PC-9 (cell line): Measurements from ENCODE around the gene MGAT5. TPM values are rescaled to one million over a fixed set of nuclear protein-coding genes. Genes with fewer than 3 reads are reported as not detected.

ENCODE experiments used
- BruUV-seq: library from RNA; stranded (reverse); fragments of 400-500 nt; replicated peaks from 2 replicates; lab custom pipeline; 2021; lab: Mats Ljungman, UMichigan
- CTCF ChIA-PET: fragments of 300-600 bp; sonication (Branson Sonifier 250); formaldehyde crosslinking; loops from one replicate; lab custom pipeline; 2022; ENCODE audit warnings: antibody characterized with exemption; lab: Charles Lee
- POLR2A ChIA-PET: fragments of 300-600 bp; sonication (Branson Sonifier 250); formaldehyde crosslinking; loops from one replicate; lab custom pipeline; 2022; ENCODE audit warnings: antibody characterized with exemption; ENCODE audit not compliant: unreplicated experiment; lab: Charles Lee
- DNase-seq, 2 experiments: peaks; one replicate each; pipeline versions ENCODE4 v3.0.0 to v3.0.0-alpha.2; 2015 to 2022; ENCODE audit warnings: mixed read lengths in 1 of 2
- H2AFZ ChIP-seq: fragments of 200-600 bp; sonication (generic); 2 replicates; pipeline ENCODE4 v1.8.1; 2017; ENCODE audit warnings: antibody characterized with exemption
- H3F3A ChIP-seq: fragments of 200-600 bp; sonication (generic); 2 replicates; pipeline ENCODE4 v1.8.1; 2017; ENCODE audit warnings: antibody characterized with exemption, mild to moderate bottlenecking, low read depth; ENCODE audit not compliant: insufficient read depth
- H3K27ac ChIP-seq: fragments of 200-600 bp; sonication (generic); 2 replicates; pipeline ENCODE4 v1.6.1; 2016; ENCODE audit warnings: mixed run types
- H3K27me3 ChIP-seq: fragments of 200-600 bp; sonication (generic); 2 replicates; pipeline ENCODE4 v1.6.1; 2016; ENCODE audit warnings: low read depth, mixed run types; ENCODE audit not compliant: insufficient read depth
- H3K36me3 ChIP-seq: fragments of 200-600 bp; sonication (generic); 2 replicates; pipeline ENCODE4 v1.6.1; 2016; ENCODE audit warnings: low read depth, mixed run types
- H3K4me1 ChIP-seq: fragments of 200-600 bp; sonication (generic); replicated peaks from 2 replicates; pipeline ENCODE4 v1.6.1; 2016; ENCODE audit warnings: mixed run types; ENCODE audit not compliant: insufficient read depth
- H3K4me2 ChIP-seq: fragments of 200-600 bp; sonication (generic); 2 replicates; pipeline ENCODE4 v1.6.1; 2017; ENCODE audit warnings: mixed run types
- H3K4me3 ChIP-seq: fragments of 200-600 bp; sonication (generic); 2 replicates; pipeline ENCODE4 v1.6.1; 2016; ENCODE audit warnings: mixed run types
- H3K79me2 ChIP-seq: fragments of 200-600 bp; sonication (generic); 2 replicates; pipeline ENCODE4 v1.6.1; 2017; ENCODE audit warnings: low read depth, mixed run types
- H3K9me2 ChIP-seq: fragments of 200-600 bp; sonication (generic); 2 replicates; pipeline ENCODE4 v1.8.1; 2017; ENCODE audit warnings: mild to moderate bottlenecking; ENCODE audit not compliant: insufficient read depth
- H3K9me3 ChIP-seq: fragments of 200-600 bp; sonication (generic); 2 replicates; pipeline ENCODE4 v1.8.1; 2016; ENCODE audit warnings: low read depth; ENCODE audit not compliant: insufficient read depth
- H4K20me1 ChIP-seq: fragments of 200-600 bp; sonication (generic); 2 replicates; pipeline ENCODE4 v1.8.1; 2017; ENCODE audit not compliant: insufficient read depth
- EZH2 ChIP-seq: fragments of 200-600 bp; sonication (generic); IDR thresholded peaks from 2 replicates; pipeline ENCODE4 v1.8.0; 2017; ENCODE audit warnings: antibody characterized with exemption, low read depth
- intact Hi-C: fragments of 100-400 bp; cut with micrococcal nuclease; formaldehyde crosslinking; loops from one replicate; pipeline ENCODE4 v1.10.0; 2022; ENCODE audit not compliant: unreplicated experiment
- total RNA-seq: library from RNA; stranded (reverse); gene quantifications from 2 replicates; pipeline ENCODE4 v1.2.3, GENCODE V29; 2021
- TF ChIP-seq, protein P1 (sequence below): fragments of 200-600 bp; sonication (generic); conservative IDR thresholded peaks from 2 replicates; pipeline ENCODE4 v1.6.1; 2017; ENCODE audit warnings: mixed run types, antibody characterized with exemption, mild to moderate bottlenecking, moderate library complexity

Gene MGAT5
- total RNA-seq, 1 experiment from 2014 or later, result 33.5 TPM

DNA sequence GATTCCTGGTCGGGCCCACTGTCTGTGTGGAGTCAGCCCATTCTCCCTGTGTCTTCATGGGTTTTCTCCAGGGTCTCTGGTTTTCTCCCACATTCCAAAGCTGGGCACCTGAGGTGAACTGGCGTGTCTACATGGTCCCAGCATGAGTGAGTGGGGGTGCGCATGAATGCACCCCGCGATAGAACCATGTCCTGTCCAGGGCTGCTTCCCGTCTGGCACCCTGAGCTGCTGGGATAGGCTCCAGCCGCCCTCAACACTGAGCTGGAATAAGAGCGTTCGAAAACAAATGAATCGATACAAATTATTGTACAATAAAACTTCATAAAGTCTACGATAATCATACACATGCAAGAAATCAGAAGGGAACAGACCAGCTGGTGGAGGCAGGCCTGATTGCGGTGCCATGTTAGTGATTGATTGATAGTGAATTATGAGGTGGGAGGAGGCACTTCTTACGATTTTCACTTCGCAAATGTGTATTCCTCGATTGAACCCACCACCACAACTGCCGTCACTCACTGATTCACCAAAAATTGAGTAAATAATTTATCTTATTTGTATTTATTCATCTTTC is 186.6 kb downstream of the MGAT5 start:
- ChIA-PET POLR2A (no interaction called here), CTCF (no interaction called here)
- H3K36me3 ChIP-seq, result no peaks in the 10 kb centered on the region
- no peak for TF ChIP-seq EZH2
- TF ChIP-seq, protein P1, sequence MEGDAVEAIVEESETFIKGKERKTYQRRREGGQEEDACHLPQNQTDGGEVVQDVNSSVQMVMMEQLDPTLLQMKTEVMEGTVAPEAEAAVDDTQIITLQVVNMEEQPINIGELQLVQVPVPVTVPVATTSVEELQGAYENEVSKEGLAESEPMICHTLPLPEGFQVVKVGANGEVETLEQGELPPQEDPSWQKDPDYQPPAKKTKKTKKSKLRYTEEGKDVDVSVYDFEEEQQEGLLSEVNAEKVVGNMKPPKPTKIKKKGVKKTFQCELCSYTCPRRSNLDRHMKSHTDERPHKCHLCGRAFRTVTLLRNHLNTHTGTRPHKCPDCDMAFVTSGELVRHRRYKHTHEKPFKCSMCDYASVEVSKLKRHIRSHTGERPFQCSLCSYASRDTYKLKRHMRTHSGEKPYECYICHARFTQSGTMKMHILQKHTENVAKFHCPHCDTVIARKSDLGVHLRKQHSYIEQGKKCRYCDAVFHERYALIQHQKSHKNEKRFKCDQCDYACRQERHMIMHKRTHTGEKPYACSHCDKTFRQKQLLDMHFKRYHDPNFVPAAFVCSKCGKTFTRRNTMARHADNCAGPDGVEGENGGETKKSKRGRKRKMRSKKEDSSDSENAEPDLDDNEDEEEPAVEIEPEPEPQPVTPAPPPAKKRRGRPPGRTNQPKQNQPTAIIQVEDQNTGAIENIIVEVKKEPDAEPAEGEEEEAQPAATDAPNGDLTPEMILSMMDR, result no peak
- H3K9me2 ChIP-seq, result no peaks in the 10 kb centered on the region
- H4K20me1 ChIP-seq, result no peaks in the 10 kb centered on the region
- no peak overlapping the region for H2AFZ ChIP-seq
- DNase-seq, result no peak
- no peaks in the 10 kb centered on the region for H3K9me3 ChIP-seq
- intact Hi-C loops, result no loop called here
- H3K4me2 ChIP-seq, result no peak overlapping the region
- no peaks in the 10 kb centered on the region for H3F3A ChIP-seq
- no peaks in the 10 kb centered on the region for H3K27me3 ChIP-seq
- no peak overlapping the region for H3K27ac ChIP-seq
- H3K4me3 ChIP-seq, result no peak overlapping the region
- BruUV-seq, result no TSS peak
- H3K4me1 ChIP-seq, result no peaks in the 10 kb centered on the region
- no peaks in the 10 kb centered on the region for H3K79me2 ChIP-seq

DNA sequence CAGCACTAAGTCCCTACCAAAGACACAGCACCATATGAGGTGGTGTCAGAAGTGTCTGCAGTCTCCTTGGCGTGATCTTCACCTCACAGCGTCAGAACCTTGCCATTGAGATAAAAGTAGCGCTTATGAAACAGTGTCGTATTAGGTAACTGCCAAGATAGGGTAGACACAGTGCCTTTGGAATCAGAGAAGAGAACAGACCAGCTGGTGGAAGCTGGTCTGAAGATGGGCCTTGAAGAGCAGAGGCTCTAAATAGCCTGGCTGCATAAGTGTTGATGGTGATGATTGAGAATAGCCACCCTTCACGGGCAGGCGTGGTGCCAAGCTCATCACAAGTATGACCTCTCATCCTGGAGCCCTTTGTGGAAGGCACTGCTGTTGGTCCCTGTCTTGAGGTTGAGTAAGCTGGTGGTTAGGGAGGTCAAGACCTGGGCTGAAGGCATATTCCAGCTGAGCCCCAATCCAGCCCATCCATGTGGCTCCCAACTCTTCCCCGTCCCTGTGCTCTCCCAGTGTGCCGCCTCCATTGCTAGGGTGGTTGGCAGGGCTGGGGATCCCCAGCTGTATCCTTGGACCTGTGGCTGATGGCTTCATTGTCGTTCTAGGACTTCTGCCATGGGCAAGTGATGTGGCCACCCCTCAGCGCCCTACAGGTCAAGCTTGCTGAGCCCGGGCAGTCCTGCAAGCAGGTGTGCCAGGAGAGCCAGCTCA is 187.4 kb downstream of the MGAT5 start:
- Histone ChIP-seq H4K20me1 (no peaks in the 10 kb centered on the region), H3K4me2 (no peak overlapping the region), H3F3A (no peaks in the 10 kb centered on the region), H3K36me3 (no peaks in the 10 kb centered on the region), H3K27me3 (no peaks in the 10 kb centered on the region), H3K4me1 (0 out of 2 replicates have a peak, but pooled peaks cover 3% of the 10 kb centered on the region), H3K79me2 (no peaks in the 10 kb centered on the region), H3K4me3 (no peak overlapping the region), H3K9me2 (no peaks in the 10 kb centered on the region), H3K9me3 (no peaks in the 10 kb centered on the region), H3K27ac (no peak overlapping the region), H2AFZ (no peak overlapping the region)
- DNase-seq, result no peak
- BruUV-seq, result no TSS peak
- TF ChIP-seq, protein P1, result no peak
- no peak for TF ChIP-seq EZH2
- intact Hi-C loops, result no loop called here
- POLR2A ChIA-PET, result interaction anchor here (0.7 kb wide), 1 partner anchor 25 kb away, joined by 3 read pairs; no protein-coding TSS in a partner anchor
- CTCF ChIA-PET, result no interaction called here

DNA sequence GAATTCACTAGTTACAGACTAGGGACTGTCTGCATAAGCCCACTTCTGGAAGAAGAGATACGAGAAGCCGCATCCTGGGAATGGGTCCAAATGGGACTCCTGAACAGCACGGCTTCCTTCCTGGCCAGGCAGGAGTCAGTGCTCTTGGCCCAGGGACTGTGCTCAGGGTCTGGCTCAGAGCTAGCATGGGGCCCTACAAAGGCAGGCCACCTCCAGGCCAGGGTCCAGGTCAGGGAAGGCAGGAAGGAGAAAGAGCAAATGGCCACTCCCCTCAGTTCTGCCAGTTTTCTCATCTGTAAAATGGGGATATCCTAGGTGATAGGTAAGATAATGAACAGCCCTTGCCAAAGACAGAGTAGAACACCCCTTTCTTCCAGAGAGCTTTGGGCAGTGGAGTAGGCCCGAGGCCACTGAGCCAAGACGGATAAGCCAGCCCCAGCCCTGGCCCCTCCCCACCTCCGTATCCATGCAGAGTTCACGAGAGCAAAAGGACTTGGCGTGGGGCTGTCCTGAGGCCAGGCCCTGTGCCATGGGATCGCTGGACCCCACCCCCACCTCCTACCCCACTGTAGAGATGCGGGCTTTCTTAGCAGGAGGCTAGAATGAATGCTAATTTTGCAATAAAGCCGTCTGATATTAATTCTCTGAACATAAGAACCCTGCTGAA is 190.1 kb downstream of the MGAT5 start:
- Histone ChIP-seq H3F3A (no peaks in the 10 kb centered on the region), H4K20me1 (no peaks in the 10 kb centered on the region), H3K27me3 (no peaks in the 10 kb centered on the region), H3K4me3 (no peak overlapping the region), H3K9me3 (no peaks in the 10 kb centered on the region), H3K4me2 (no peak overlapping the region), H3K27ac (no peak overlapping the region), H3K9me2 (no peaks in the 10 kb centered on the region), H2AFZ (no peak overlapping the region), H3K4me1 (0 out of 2 replicates have a peak, but pooled peaks cover 3% of the 10 kb centered on the region), H3K36me3 (no peaks in the 10 kb centered on the region), H3K79me2 (no peaks in the 10 kb centered on the region)
- POLR2A ChIA-PET, result interaction anchor here (0.7 kb wide), 1 partner anchor 18 kb away, joined by 3 read pairs; no protein-coding TSS in a partner anchor
- no TSS peak for BruUV-seq
- intact Hi-C loops, result no loop called here
- CTCF ChIA-PET, result no interaction called here
- no peak for TF ChIP-seq EZH2
- TF ChIP-seq, protein P1, result no peak
- DNase-seq, result no peak
